ENCODE measurements around the gene SCGB1C1.

- TF ChIP-seq NBN (IDR thresholded peaks at IDR 0.05) (no peak), ATF2 (IDR thresholded peaks at IDR 0.05; ENCODE audit: low read length) (no peak), POLR2AphosphoS5 (IDR thresholded peaks at IDR 0.05; ENCODE audit: low read length) (no peak), KAT2A (conservative IDR thresholded peaks at IDR 0.05; ENCODE audit: control insufficient read depth, low read depth, low read length) (no peak), MXI1 (IDR thresholded peaks at IDR 0.05; ENCODE audit: low read depth, low read length) (no peak), EGR1 (IDR thresholded peaks at IDR 0.05; ENCODE audit: borderline replicate concordance in 1 of 2, low read depth in 2 of 2, low read length in 2 of 2) (no peak), EZH2 (IDR thresholded peaks at IDR 0.05; ENCODE audit: borderline replicate concordance, control insufficient read depth, low read depth, low read length) (no peak)
- TF ChIP-seq, protein P1, sequence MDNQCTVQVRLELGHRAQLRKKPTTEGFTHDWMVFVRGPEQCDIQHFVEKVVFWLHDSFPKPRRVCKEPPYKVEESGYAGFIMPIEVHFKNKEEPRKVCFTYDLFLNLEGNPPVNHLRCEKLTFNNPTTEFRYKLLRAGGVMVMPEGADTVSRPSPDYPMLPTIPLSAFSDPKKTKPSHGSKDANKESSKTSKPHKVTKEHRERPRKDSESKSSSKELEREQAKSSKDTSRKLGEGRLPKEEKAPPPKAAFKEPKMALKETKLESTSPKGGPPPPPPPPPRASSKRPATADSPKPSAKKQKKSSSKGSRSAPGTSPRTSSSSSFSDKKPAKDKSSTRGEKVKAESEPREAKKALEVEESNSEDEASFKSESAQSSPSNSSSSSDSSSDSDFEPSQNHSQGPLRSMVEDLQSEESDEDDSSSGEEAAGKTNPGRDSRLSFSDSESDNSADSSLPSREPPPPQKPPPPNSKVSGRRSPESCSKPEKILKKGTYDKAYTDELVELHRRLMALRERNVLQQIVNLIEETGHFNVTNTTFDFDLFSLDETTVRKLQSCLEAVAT (IDR thresholded peaks at IDR 0.05): no peak
- TF ChIP-seq, protein P2, sequence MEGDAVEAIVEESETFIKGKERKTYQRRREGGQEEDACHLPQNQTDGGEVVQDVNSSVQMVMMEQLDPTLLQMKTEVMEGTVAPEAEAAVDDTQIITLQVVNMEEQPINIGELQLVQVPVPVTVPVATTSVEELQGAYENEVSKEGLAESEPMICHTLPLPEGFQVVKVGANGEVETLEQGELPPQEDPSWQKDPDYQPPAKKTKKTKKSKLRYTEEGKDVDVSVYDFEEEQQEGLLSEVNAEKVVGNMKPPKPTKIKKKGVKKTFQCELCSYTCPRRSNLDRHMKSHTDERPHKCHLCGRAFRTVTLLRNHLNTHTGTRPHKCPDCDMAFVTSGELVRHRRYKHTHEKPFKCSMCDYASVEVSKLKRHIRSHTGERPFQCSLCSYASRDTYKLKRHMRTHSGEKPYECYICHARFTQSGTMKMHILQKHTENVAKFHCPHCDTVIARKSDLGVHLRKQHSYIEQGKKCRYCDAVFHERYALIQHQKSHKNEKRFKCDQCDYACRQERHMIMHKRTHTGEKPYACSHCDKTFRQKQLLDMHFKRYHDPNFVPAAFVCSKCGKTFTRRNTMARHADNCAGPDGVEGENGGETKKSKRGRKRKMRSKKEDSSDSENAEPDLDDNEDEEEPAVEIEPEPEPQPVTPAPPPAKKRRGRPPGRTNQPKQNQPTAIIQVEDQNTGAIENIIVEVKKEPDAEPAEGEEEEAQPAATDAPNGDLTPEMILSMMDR (IDR thresholded peaks at IDR 0.05 in 2 of 3, conservative IDR thresholded peaks at IDR 0.05 in 1 of 3; ENCODE audit: control insufficient read depth in 2 of 3, extremely low read depth in 1 of 3, insufficient read depth in 1 of 3, low read depth in 3 of 3, low read length in 3 of 3): no peak
- TF ChIP-seq, protein P3, sequence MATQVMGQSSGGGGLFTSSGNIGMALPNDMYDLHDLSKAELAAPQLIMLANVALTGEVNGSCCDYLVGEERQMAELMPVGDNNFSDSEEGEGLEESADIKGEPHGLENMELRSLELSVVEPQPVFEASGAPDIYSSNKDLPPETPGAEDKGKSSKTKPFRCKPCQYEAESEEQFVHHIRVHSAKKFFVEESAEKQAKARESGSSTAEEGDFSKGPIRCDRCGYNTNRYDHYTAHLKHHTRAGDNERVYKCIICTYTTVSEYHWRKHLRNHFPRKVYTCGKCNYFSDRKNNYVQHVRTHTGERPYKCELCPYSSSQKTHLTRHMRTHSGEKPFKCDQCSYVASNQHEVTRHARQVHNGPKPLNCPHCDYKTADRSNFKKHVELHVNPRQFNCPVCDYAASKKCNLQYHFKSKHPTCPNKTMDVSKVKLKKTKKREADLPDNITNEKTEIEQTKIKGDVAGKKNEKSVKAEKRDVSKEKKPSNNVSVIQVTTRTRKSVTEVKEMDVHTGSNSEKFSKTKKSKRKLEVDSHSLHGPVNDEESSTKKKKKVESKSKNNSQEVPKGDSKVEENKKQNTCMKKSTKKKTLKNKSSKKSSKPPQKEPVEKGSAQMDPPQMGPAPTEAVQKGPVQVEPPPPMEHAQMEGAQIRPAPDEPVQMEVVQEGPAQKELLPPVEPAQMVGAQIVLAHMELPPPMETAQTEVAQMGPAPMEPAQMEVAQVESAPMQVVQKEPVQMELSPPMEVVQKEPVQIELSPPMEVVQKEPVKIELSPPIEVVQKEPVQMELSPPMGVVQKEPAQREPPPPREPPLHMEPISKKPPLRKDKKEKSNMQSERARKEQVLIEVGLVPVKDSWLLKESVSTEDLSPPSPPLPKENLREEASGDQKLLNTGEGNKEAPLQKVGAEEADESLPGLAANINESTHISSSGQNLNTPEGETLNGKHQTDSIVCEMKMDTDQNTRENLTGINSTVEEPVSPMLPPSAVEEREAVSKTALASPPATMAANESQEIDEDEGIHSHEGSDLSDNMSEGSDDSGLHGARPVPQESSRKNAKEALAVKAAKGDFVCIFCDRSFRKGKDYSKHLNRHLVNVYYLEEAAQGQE (IDR thresholded peaks at IDR 0.05; ENCODE audit: low read depth, low read length): no peak
Measured at GRCh38 chr11:211295-211694, 18.4 kb downstream of the SCGB1C1 start.
